NB4 (cell line): ENCODE results near the gene MDN1.

Experiments used
- DNase-seq: peaks from one replicate; pipeline ENCODE4 v3.0.0; 2010; ENCODE audit warnings: low read depth
- H3K4me3 ChIP-seq: one replicate; pipeline ENCODE4 v1.5.1; 2011; ENCODE audit warnings: mild to moderate bottlenecking, low read depth, low read length, moderate library complexity
- CTCF ChIP-seq: IDR thresholded peaks from one replicate; pipeline ENCODE4 v1.5.1; 2012; ENCODE audit warnings: low read depth, low read length
- MAX ChIP-seq: IDR thresholded peaks from 2 replicates; pipeline ENCODE4 v1.6.1; 2011; ENCODE audit warnings: low read depth, low read length
- MYC ChIP-seq: IDR thresholded peaks from 2 replicates; pipeline ENCODE4 v1.6.1; 2011; ENCODE audit warnings: low read depth, low read length
- POLR2A ChIP-seq: IDR thresholded peaks from 2 replicates; pipeline ENCODE4 v1.6.1; 2011; ENCODE audit warnings: mild to moderate bottlenecking; ENCODE audit not compliant: insufficient read length; ENCODE audit errors: extremely low read depth

Gene MDN1

DNA sequence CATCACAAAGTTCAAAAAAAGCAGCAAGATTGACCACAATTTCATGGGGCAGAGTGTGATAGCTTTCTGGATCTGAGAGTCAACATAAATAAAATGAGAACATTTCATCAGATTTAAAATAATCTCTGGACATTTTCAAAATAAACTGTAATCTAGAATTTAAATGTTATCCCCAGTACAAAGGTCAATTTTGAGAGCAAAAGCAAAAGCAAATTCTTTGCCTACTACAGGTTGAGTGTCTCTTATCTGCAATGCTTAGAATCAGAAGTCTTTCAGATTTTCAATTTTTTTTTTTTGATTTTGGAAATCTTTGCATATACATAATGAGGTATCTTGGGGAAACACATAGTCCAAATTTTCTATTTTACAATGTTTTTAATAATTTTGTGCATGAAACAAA, 113.5 kb downstream of the MDN1 start:
- TF ChIP-seq MYC = no peak
- no peak for TF ChIP-seq POLR2A
- no peak for TF ChIP-seq CTCF
- no peak for TF ChIP-seq MAX
- DNase-seq = no peak
- no peak overlapping the region for H3K4me3 ChIP-seq

DNA sequence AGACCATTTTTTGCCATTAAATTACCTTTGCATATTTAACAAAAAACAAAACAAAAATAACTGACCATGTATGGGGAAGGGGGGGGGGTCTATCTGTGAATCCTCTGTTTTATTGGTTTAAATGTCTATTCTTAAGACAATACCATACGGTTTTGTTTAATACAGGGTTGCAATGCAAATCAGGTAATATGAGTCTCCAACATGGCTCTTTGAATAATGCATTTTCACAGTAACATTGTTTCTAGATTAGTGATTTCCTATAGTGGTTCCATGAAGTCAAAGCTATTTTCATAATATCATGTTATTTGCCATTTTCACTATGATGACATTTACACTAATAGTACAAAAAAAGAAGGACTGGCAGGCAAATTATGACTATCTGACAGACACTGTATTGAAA, 116.3 kb downstream of the MDN1 start:
- TF ChIP-seq MAX (no peak), CTCF (no peak), MYC (no peak), POLR2A (no peak)
- no peak overlapping the region for H3K4me3 ChIP-seq
- DNase-seq = no peak

DNA sequence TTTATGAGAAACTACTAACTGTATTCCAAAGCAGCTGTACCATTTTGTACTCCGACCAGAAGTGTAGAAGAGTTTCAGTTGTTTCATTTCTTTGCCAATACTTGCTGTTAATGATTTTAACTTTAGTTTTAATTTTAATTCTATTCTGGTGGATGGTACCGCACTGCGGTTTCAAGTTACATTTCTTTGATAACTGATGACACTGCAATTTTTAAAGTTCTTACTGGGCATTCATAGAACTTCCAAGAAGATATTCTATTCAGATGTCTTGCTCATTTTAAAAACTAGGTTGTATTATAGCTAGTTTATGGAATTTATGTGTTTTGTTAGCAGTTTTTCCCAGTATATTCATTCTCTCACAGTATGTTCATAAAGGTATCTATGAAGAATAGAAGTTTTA, 117.2 kb downstream of the MDN1 start:
- no peak for DNase-seq
- H3K4me3 ChIP-seq = no peak overlapping the region
- TF ChIP-seq POLR2A (no peak), MAX (no peak), MYC (no peak), CTCF (no peak)

GRCh38 chr6:89695667-89696066, 123.9 kb downstream of the MDN1 start:
- H3K4me3 ChIP-seq = no peak overlapping the region
- no peak for DNase-seq
- TF ChIP-seq POLR2A (no peak), MYC (no peak), MAX (no peak), CTCF (no peak)

DNA sequence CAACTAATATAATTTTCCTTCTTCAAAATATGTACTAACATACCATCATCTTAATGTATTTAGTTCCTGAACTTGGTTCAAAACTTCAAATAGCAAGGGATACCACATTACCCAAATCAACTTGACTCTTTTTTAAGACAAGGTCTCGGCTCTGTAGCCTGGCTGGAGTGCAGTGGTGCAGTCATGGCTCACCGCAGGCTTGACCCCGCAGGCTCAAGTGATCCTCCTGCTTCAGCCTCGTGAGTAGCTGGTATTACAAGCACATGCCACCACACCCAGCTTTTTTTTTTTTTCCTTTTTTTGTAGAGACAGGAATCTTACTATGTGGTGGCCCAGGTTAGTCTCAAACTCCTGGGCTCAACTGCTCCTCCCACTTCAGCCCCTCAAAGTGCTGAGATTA, 125.2 kb downstream of the MDN1 start:
- TF ChIP-seq CTCF (no peak), MAX (no peak), POLR2A (no peak), MYC (no peak)
- DNase-seq = no peak
- no peak overlapping the region for H3K4me3 ChIP-seq

GRCh38 chr6:89693207-89693606, 126.4 kb downstream of the MDN1 start:
- no peak for TF ChIP-seq MYC
- TF ChIP-seq MAX = no peak
- no peak for TF ChIP-seq POLR2A
- TF ChIP-seq CTCF = no peak
- no peak for DNase-seq
- H3K4me3 ChIP-seq = no peak overlapping the region
